Cardiac fibroblast (primary cell): ENCODE results near the gene PRSS58.

Experiments used
- DNase-seq, 2 donors: peaks; one replicate each; pipeline versions ENCODE4 v3.0.0 to v3.0.0-alpha.2; 2010; ENCODE audit warnings: low read depth in 2 of 2
- H3K4me3 ChIP-seq, 2 donors: replicated peaks in 1 of 2; 1 replicate in 1 of 2; 2 replicates in 1 of 2; pipeline ENCODE4 v1.5.1; 2011; ENCODE audit warnings: low read depth in 2 of 2, low read length in 2 of 2, mild to moderate bottlenecking in 2 of 2, moderate library complexity in 1 of 2
- TF ChIP-seq, protein P1 (sequence below): IDR thresholded peaks from one replicate; pipeline ENCODE4 v1.5.1; 2011; ENCODE audit warnings: low read depth, mild to moderate bottlenecking, low read length, inconsistent platforms

Gene PRSS58

DNA sequence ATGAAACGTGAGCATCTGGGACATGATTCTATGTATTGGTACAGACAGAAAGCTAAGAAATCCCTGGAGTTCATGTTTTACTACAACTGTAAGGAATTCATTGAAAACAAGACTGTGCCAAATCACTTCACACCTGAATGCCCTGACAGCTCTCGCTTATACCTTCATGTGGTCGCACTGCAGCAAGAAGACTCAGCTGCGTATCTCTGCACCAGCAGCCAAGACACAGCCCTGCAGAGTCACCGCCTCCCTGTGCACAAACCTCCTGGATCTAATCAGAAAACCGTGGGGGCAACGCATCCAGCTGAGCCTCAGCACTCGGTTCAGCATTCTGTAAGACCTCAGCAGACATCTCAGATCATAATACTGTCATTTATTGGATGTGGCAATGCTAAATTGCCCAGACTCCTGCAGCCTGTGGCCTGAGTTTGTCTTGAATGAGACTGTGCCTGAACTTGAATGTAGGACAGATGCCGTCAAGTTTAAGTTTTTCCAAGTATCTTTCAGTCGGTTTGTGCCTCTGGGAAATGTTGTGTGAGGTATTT, 41.5 kb upstream of the PRSS58 start:
- H3K4me3 ChIP-seq: no peak overlapping the region
- DNase-seq: no peak
- TF ChIP-seq, protein P1, sequence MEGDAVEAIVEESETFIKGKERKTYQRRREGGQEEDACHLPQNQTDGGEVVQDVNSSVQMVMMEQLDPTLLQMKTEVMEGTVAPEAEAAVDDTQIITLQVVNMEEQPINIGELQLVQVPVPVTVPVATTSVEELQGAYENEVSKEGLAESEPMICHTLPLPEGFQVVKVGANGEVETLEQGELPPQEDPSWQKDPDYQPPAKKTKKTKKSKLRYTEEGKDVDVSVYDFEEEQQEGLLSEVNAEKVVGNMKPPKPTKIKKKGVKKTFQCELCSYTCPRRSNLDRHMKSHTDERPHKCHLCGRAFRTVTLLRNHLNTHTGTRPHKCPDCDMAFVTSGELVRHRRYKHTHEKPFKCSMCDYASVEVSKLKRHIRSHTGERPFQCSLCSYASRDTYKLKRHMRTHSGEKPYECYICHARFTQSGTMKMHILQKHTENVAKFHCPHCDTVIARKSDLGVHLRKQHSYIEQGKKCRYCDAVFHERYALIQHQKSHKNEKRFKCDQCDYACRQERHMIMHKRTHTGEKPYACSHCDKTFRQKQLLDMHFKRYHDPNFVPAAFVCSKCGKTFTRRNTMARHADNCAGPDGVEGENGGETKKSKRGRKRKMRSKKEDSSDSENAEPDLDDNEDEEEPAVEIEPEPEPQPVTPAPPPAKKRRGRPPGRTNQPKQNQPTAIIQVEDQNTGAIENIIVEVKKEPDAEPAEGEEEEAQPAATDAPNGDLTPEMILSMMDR: no peak

DNA sequence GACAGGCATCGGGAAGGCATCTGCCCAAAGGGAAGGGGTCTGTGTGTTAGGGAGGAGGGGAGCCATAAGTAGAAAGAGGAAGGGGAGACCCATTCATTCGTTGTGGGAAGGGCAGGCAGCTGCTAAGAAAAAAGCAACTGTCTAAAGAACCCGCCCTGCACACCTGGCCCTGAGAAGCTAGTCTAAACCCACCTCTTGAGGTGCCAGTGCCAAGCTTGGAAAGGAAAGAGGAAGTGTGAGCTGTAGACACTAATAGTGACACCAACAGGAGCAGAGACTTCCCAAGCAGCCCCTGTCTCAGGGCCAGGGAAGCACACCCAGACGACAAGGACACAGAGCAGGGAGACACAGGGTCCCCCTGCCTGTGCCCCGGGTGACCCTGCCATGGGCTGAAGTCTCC, 40.8 kb upstream of the PRSS58 start:
- no peak for DNase-seq
- TF ChIP-seq, protein P1: no peak
- no peak overlapping the region for H3K4me3 ChIP-seq

DNA sequence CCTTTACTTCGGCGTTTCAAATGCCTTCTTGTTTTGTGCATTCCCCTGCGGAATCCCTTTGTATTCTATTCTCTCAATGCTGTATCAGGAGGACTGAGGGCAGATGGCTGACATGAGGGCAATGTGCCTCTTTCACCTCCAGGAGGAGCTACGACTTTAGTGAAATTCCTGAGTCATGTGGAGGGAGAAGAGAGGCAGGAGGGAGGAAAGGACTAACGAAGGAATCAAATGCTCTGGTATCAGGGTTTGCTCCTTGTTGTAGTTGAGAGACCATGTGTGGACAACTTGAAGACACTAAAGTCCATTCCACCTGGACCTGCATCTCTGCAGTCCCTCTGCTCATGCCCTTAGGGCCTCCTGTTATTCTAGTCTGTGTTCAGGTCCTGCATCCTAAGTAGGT, 40.2 kb upstream of the PRSS58 start:
- peak in 1 of 2 donors; percentile 23 for DNase-seq
- H3K4me3 ChIP-seq: no peak overlapping the region
- TF ChIP-seq, protein P1: peak; percentile 43

DNA sequence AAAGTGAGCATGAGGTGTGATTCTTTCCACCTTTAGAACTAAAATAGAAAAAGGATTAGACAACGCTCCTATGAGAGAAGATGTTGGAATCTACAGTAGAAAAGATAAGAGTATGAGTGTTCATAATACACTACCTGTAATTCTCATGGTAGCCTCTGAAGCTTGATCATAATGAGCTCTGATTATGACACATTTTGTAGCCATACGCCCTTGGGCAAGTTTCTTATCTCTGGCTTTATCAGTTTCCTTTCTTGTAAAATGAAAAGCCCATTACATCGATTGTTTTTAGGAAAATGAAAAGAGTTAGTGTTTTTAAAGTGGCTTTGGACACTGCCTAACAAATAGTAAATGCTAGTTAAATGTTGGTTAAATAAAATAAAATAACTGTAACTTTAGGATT, 22.4 kb upstream of the PRSS58 start:
- DNase-seq: no peak
- no peak overlapping the region for H3K4me3 ChIP-seq
- TF ChIP-seq, protein P1: no peak

DNA sequence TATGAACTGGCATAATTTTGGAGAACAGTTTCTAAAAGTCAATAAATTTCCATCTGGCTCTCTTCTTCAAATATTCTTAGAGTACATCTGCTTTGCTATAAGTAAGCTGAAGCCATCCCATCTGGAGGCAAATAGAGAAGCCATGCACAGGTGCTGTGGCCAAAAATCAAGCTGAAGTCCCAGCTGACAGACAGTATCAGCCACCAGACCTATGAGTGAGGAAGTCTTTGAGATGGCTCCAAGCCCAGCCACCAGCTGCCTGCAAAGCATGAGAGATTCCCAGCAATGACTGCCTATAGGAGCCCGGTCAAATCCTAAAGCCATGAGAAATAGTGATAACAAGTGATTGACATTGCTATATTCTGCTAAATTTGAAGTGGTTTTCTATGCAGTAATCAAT, 21.7 kb upstream of the PRSS58 start:
- H3K4me3 ChIP-seq: no peak overlapping the region
- no peak for DNase-seq
- TF ChIP-seq, protein P1: no peak

DNA sequence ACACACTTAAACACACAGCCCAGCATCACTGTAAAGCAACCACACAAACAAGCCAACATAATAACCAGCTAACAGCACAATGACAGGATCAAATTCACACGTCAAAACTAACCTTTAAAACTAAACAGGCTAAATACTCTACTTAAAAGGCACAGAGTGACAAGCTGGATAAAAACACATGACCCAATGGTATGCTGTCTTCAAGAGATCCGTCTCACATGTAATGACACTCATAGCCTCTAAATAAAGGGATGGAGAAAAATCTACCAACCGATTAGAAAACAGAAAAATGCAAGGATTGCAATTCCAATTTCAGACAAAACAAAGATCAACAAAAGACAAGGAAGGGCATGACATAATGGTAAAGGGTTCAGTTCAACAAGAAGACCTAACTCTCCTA, 17.2 kb upstream of the PRSS58 start:
- no peak overlapping the region for H3K4me3 ChIP-seq
- DNase-seq: no peak
- TF ChIP-seq, protein P1: no peak

DNA sequence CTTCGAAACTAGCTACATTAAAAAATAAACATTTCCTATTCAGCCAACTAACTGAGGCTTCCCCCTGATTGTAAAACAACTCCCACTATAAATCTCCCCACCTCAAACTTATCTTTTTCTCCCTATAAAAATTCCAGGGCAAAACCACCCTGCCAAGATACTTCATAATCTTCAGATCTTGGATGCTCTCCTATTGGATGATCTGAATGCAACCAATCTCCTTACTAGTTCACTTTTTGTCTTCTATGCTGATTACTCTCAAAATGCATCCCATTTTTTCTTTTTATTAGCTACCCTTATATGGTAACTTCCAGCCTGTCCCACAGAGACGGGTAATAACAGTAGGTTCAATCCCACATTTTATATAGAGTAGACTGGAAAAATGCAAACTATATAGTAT, 15.0 kb upstream of the PRSS58 start:
- TF ChIP-seq, protein P1: no peak
- DNase-seq: no peak

More for the DNA sequence above, 15.0 kb upstream of the PRSS58 start:
- no peak overlapping the region for H3K4me3 ChIP-seq
